GM12891 (cell line): ENCODE results near the gene FEZ2.

Experiments used
- DNase-seq: peaks from one replicate; pipeline ENCODE4 v3.0.0; 2011; ENCODE audit warnings: low spot score; ENCODE audit not compliant: insufficient read length
- FAIRE-seq: peaks from 2 replicates; lab custom pipeline; 2011; peaks lifted over from hg19 to GRCh38; lab: Jason Lieb, UNC
- PAX5 ChIP-seq: IDR thresholded peaks from 2 replicates; pipeline ENCODE4 v1.6.1; 2011; ENCODE audit warnings: low read length, moderate library complexity, mild to moderate bottlenecking; ENCODE audit not compliant: insufficient read depth, severe bottlenecking
- POLR2A ChIP-seq: IDR thresholded peaks from 2 replicates; pipeline ENCODE4 v1.6.1; 2011; ENCODE audit warnings: low read depth, low read length, control low read depth
- POLR2AphosphoS5 ChIP-seq: IDR thresholded peaks from 2 replicates; pipeline ENCODE4 v1.6.1; 2011; ENCODE audit warnings: low read depth, low read length, control low read depth
- POU2F2 ChIP-seq: IDR thresholded peaks from 2 replicates; pipeline ENCODE4 v1.6.1; 2011; ENCODE audit warnings: low read depth, mild to moderate bottlenecking, control low read depth, low read length, moderate library complexity
- SPI1 ChIP-seq: IDR thresholded peaks from 2 replicates; pipeline ENCODE4 v1.6.1; 2011; ENCODE audit warnings: low read depth, low read length, control low read depth
- TAF1 ChIP-seq: IDR thresholded peaks from 2 replicates; pipeline ENCODE4 v1.6.1; 2011; ENCODE audit warnings: low read depth, low read length, control low read depth

FEZ2 gene

DNA sequence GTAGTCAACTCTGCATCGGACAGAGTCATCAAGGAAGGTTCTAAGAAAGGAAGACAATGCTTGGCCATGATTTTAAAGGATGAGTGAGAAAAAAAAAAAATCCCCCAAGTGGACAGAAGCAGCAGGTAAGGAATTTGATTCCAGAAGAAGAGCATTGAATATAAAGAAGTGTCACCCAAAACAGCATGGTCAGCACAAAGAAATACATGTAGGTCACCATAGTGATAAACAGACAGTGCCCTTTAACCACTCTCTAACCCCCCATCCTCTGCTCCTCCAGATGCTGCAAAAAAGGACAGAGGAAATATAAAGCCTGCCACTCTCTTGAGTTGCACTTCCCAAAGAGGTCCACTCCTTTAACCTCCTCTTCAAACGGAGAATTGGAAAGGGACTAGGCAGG is 23.4 kb downstream of the FEZ2 start:
- no peak for DNase-seq
- no peak for FAIRE-seq
- TF ChIP-seq TAF1 (no peak), POLR2AphosphoS5 (no peak), PAX5 (no peak), SPI1 (no peak), POU2F2 (no peak)

DNA sequence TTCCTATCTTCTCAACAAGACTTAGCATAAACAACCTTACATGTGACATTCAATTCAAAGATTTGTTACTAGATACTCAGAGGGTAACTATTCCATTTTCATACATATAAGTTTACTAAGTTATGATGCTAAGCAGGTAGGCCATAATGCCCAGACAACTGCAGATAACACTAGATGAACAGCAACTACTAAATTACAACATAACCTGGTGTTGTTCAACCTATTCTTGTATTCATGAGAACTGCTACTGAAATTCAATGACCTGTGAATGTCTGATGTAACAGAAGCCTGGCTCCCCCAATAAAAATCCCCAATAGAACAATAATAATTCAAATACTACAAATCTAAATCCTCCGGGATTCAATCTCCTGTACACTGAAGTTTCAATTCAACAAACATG is 24.8 kb downstream of the FEZ2 start:
- no peak for TF ChIP-seq TAF1
- FAIRE-seq = no peak
- DNase-seq = no peak

GRCh38 chr2:36572719-36573059 is 25.3 kb downstream of the FEZ2 start:
- no peak for TF ChIP-seq POLR2A
- TF ChIP-seq TAF1 = no peak
- no peak for TF ChIP-seq SPI1
- no peak for TF ChIP-seq PAX5
- no peak for TF ChIP-seq POU2F2
- TF ChIP-seq POLR2AphosphoS5 = no peak
- no peak for DNase-seq
- no peak for FAIRE-seq

DNA sequence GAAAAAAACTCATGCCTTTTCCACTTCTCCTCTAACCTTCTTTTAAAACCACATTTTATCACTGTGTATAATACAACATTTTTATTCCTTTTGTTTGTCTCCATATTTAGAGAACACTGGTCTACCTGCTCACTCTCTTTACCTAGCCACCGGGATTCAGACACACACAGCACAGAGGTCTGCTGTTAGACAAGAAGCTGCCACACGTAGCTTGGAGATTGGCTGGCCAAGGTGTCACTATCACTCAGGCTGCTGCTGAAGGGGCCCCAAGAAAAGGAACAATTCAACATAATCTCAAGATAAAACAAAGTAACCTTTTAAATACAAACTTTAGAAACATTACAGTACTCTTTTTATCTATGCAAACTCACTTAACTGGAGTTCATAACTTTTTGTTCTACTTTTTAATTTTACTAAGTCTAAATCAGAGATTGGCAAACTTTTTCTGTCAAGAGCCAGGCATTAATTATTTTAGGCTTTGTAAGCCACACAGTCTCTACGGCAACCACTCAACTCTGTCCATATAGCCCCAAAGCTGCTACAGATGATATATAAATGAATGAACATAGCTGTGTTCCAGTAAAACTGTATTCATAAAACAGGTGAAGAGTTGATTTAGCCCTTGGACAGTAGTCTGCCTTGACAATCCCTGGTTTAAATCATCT is 25.8 kb downstream of the FEZ2 start:
- no peak for DNase-seq
- TF ChIP-seq POU2F2 = no peak
- no peak for TF ChIP-seq POLR2A
- TF ChIP-seq POLR2AphosphoS5 = no peak
- no peak for FAIRE-seq

- DNase-seq = no peak
- FAIRE-seq = no peak
- TF ChIP-seq POLR2A (no peak), POU2F2 (no peak), SPI1 (no peak), TAF1 (no peak), PAX5 (no peak), POLR2AphosphoS5 (no peak)
Measured at GRCh38 chr2:36570416-36570815, 27.6 kb downstream of the FEZ2 start.

- TF ChIP-seq POLR2AphosphoS5 (no peak), POU2F2 (no peak), PAX5 (no peak), POLR2A (no peak), SPI1 (no peak), TAF1 (no peak)
- DNase-seq (no peak), FAIRE-seq (no peak)
Measured at GRCh38 chr2:36569267-36569856, 28.6 kb downstream of the FEZ2 start.

- TF ChIP-seq POLR2AphosphoS5 (no peak), PAX5 (no peak), POLR2A (no peak), SPI1 (no peak), POU2F2 (no peak), TAF1 (no peak)
- FAIRE-seq (no peak), DNase-seq (no peak)
Measured at GRCh38 chr2:36568516-36569246, 29.3 kb downstream of the FEZ2 start.

- FAIRE-seq (no peak), DNase-seq (no peak)
Measured at GRCh38 chr2:36567711-36568408, 30.1 kb downstream of the FEZ2 start.

DNA sequence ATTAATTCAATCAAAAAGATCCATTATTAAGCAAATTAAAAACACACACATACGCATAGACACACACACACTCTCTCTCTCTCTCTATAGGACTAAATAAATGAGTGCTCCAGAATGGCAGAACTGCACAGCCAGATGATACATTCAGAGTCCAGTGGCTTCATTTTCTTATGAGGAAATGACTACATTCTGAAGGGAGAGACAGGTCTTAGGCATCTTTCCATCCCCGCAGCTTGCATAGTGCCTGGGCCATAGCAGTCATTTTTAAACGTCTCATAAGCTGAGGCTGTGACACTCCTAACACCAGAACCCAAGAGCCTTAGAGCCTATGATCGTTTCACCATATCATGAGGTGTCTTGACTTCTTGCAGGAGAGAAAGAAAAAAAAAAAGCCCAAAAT is 31.1 kb downstream of the FEZ2 start:
- TF ChIP-seq TAF1 (no peak), POLR2AphosphoS5 (no peak), SPI1 (no peak), POLR2A (no peak), POU2F2 (no peak), PAX5 (no peak)
- no peak for DNase-seq
- FAIRE-seq = no peak

More at GRCh38 chr2:36567711-36568408, 30.1 kb downstream of the FEZ2 start:
- no peak for TF ChIP-seq SPI1
- TF ChIP-seq PAX5 = no peak

- no peak for DNase-seq
- TF ChIP-seq POU2F2 (no peak), TAF1 (no peak), POLR2A (no peak), SPI1 (no peak), POLR2AphosphoS5 (no peak), PAX5 (no peak)
- no peak for FAIRE-seq
Measured at GRCh38 chr2:36565712-36566111, 32.3 kb downstream of the FEZ2 start.
